Measurements from ENCODE around the gene ITPA. TPM values are rescaled to one million over a fixed set of nuclear protein-coding genes. Genes with fewer than 3 reads are reported as not detected.
A peak's percentile ranks its signal among the peaks of the same experiment; 100 is the strongest.

Gene ITPA
- total RNA-seq, 1 experiment from 2014 or later = 103 TPM

DNA sequence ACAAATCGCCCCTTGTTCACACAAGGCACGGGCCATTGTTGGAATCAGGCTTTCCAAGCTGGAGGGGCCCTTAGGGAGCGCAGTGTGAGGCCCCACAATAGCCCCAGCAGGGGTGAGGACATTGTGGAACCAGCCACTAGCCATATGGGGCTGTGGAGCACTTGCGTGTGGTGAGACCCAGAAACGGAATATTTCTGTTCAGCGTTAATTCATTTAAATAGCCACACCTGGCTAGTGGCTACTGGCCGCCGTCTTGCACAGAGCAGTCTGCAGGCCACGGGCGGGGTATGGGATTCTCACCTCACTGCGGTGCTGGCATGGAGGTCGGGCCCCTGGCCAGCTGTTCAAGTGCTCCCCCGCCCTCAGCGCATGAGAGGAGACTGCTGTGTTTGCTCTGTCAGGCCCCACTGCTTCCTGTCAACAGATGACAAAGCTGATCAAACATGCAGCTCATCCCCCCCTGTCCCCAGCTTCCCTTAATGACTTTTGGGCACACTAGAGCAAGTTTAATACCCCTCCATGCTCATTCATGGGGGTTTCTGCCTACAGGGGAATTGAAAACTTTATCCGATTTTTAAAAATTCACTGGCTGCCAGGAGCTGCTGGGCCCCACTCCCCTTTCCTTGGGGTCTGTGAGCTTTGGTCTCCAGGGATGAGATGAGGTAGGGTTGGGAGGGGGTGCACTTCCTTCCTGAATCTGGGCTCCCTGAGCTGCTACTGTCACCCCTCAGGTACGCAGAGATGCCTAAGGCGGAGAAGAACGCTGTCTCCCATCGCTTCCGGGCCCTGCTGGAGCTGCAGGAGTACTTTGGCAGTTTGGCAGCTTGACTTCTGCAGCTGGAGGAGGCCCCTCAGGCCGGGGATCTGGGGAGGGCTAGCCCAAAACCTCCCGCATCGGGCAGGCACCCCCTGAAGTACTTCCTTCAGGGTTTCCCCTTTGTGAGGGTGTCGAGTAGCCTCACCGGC, 13.6 kb downstream of the ITPA start:
- in situ Hi-C loops (cut with HindIII; ENCODE audit: low pct_unique_long_range_greater_than_20kb, low sequenced_read_pairs) = no loop called here
- peak; percentile 85 for DNase-seq (ENCODE audit: low read depth)

DNA sequence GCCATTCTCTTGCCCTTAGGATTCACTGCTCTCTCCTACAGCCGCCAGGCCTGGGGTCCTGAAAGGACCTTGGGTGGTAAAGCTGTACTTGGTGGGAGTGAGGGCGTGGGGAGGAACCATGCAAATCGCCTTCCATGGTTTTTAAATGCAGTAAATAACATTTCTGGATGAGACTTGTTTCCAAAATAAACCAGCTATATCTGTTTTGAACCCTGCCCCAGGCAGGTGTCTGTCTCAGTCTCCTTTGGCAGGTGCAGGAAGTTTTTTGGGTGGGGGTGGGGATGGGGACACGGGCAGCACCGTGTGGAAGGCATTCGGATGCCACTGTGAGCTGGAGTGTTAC, 14.3 kb downstream of the ITPA start:
- no peak for DNase-seq (ENCODE audit: low read depth)
- in situ Hi-C loops (cut with HindIII; ENCODE audit: low pct_unique_long_range_greater_than_20kb, low sequenced_read_pairs) = no loop called here

DNA sequence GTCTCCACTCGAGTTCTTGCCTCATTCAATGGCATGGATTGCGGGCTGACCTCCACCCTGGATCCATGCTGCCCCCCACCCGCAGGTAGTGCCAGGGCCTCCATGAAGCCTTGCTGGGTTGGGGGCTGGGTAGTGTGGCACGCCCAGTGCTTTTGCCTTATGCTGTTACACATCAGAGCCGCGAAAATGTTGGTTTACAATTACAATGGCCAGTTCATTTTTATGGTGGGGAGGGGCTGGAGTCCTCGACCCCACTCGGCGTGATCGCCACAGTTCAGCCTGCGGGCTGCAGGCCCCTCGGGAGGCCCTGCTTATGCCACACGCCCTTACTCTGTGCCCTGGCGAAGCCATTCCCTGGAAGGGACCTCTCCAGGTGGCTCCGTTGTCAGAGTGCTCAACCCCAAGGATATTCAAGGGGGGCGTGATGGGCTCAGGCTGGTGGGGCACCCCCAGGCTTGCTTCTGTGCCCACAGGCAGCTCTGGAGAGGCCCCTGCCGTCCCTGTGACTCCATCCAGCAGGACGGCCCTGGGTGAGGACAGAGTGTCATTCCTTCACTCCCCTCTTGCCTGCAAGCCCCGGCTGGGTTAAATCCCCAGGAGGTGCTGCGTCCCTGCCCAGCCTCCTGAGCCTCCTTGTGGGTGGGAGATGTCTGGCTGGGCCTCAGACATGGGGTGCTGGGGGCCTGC, 14.8 kb downstream of the ITPA start:
- no peak for DNase-seq (ENCODE audit: low read depth)
- in situ Hi-C loops (cut with HindIII; ENCODE audit: low pct_unique_long_range_greater_than_20kb, low sequenced_read_pairs) = no loop called here

DNA sequence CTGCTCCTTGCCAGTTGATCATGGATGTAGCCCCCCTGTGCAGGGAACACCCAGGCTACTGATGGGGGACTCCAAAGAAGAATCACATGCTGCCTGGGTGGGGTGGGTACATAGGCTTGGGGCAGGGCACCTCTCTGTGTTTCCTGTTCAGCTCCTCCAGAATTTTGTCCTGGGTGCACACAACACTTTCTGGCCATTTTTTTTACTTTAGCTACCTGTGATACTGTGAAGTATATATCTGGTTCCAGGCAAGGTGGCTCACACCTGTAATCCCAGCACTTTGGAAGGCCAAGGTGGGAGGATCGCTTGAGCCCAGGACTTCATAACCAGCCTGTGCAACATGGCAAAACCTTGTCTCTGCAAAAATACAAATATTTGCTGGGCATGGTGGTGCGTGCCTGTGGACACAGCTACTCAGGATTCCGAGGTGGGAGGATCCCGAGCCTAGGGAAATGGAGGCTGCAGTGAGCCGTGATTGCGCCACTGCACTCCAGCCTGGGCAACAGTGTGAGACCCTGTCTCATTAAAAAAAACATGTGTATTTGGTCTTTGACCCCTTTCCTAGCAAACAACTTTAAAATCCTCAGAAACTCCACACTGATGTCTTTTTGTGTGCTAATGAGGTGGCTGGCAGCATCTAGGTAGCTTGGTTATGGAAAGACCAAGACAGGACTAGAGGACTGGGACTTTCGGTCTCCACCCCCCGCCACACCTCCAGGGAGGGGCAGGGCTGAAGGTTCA, 15.6 kb downstream of the ITPA start:
- in situ Hi-C loops (cut with HindIII; ENCODE audit: low pct_unique_long_range_greater_than_20kb, low sequenced_read_pairs) = no loop called here
- peak; percentile 53 for DNase-seq (ENCODE audit: low read depth)

DNA sequence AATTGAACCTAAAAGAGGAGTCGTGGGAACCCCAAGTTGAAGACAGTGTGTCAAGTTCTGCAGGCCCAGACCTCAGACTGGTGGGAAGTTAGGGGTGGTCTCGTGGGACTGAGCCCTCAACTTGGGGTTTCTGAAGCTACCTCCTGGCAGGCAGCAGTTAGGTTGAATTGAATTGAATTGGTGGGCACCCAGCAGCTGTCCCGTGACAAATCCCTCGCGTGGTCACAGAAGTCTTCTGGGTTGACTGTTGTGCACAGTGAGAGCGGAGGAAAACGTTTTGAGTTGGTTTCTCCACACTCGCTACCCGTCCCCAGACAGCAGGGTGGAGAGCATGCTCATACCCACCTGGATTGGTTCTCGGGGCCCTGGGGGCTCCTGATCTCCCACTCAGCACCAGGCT, 16.8 kb downstream of the ITPA start:
- in situ Hi-C loops (cut with HindIII; ENCODE audit: low pct_unique_long_range_greater_than_20kb, low sequenced_read_pairs) = no loop called here
- no peak for DNase-seq (ENCODE audit: low read depth)

DNA sequence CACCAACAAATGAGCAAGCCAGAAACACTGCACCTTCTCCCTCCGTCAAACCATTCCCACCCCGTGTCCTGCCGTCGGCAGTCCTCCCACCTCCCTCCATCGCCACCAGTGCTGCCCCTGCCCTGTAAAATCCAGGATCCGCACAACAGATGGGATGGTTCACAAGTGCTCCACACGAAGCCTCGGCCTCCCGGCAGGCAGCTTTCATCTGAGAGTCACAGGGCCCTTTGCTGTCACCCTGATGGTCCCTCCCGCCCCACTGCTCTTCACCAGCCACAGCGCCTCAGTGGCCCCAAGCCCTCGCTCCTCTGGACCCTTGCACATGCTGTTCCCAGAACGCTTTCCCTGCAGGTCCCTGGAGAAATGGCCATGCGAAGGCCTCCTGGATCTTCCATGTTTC, 17.6 kb downstream of the ITPA start:
- DNase-seq (ENCODE audit: low read depth) = no peak
- in situ Hi-C loops (cut with HindIII; ENCODE audit: low pct_unique_long_range_greater_than_20kb, low sequenced_read_pairs) = no loop called here

DNA sequence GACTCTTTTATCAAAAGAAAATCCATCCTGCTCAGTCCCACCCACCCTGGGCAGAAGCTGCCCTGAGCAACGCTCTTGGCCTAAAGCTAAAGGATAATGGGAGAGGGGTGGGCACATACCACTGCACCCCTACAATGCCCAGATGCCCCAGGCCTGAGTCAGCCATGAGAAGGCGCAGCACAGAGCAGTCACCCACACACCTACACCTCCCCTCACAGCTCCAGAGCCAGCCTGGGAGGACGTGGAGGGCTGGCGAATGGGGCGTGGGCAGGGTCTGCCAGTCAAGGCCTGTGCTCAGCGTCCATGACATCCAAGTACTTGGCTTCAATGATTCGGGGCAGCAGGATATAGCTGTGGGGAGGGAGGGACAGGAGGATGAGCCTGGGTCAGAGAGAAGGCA, 18.2 kb downstream of the ITPA start:
- DNase-seq (ENCODE audit: low read depth) = no peak
- in situ Hi-C loops (cut with HindIII; ENCODE audit: low pct_unique_long_range_greater_than_20kb, low sequenced_read_pairs) = no loop called here

DNA sequence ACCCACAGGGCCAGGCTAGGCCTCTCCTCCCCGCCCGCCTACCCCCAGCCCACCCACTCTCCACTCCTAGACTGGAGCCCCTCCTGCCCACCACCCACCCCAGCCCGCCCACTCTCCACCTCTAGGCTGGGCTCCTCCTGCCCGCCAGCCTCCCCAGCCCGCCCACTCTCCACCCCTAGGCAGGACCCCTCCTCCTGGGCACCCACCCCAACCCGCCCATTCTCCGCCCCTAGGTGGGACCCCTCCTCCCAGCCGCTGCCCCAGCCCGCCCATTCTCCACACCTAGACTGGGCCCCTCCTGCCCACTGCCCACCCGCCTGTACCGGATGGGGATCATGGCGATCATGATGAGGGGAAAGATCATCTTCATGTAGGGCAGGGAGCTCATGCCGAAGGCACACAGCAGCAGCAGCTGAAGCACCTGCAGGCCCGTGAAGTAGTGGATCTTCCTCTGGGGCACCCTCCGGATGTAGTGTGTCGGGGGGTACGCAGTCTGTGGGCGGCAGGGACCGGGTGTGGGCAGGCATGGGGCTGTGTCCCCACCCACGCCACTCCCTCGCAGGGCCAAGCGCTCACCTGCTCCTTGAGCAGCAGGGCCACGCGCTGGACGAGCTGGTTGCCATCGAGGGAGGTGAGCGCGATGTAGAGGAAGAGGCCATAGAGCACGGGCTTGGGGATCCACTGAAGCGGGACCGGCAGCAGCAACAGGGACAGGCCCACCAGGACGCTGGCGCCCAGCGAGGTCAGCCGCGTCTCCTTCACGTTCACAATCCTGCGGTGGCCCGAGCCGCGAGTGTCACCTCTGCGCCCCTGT, 18.8 kb downstream of the ITPA start:
- no peak for DNase-seq (ENCODE audit: low read depth)
- in situ Hi-C loops (cut with HindIII; ENCODE audit: low pct_unique_long_range_greater_than_20kb, low sequenced_read_pairs) = no loop called here

DNA sequence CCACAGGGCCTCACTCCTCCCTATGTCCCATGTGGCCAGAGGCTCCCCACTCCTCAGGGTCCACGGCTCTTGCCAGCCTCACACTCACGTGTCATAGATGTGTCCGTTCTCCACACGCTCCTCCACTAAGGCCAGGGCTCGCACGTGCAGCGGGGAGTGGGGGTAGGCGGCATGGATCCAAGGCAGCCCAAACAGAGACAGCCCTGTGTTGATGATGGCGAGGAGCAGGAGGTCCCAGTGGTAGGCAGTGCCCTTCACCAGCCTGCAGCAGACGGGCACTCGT, 19.4 kb downstream of the ITPA start:
- no peak for DNase-seq (ENCODE audit: low read depth)
- in situ Hi-C loops (cut with HindIII; ENCODE audit: low pct_unique_long_range_greater_than_20kb, low sequenced_read_pairs) = no loop called here

DNA sequence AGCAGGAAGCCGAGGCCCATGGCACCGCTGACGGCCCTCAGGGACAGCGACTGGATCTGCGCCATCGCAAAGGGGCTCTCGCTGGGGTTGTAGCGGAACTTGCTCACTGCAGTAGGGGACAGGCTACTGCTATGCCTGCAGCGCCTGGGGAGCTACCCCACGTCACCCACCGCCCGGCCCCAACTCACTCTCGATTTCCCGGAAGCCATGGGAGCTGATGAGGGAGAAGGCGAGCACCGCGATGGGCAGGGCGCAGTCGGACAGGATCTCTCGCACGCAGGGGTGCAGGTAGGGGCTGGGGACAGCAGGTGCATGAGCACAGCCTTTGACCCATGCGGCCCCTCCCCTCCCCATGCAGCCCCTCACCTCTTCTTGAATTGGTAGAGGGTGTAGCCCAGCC, 19.9 kb downstream of the ITPA start:
- in situ Hi-C loops (cut with HindIII; ENCODE audit: low pct_unique_long_range_greater_than_20kb, low sequenced_read_pairs) = no loop called here
- DNase-seq (ENCODE audit: low read depth) = no peak

DNA sequence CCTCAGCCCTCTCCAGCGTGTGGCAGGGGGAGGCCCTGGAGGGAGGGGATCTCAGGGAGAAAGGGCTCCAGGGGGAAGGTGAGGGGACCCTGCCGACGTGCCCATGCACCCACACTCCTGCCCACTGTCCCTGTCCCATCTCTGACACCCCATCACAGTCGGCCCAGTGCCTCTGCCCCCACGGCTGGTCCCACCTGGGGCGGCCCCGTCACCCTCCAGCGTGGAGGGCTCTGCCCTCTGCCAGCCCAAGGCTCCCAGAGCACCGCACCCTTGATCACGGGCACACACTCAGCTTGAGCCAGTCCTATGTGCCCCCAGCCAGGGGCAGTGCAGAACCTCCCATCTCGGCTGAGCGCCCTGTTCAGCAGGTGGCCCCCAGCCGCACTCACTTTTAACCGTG, 20.5 kb downstream of the ITPA start:
- in situ Hi-C loops (cut with HindIII; ENCODE audit: low pct_unique_long_range_greater_than_20kb, low sequenced_read_pairs) = no loop called here
- no peak for DNase-seq (ENCODE audit: low read depth)

DNA sequence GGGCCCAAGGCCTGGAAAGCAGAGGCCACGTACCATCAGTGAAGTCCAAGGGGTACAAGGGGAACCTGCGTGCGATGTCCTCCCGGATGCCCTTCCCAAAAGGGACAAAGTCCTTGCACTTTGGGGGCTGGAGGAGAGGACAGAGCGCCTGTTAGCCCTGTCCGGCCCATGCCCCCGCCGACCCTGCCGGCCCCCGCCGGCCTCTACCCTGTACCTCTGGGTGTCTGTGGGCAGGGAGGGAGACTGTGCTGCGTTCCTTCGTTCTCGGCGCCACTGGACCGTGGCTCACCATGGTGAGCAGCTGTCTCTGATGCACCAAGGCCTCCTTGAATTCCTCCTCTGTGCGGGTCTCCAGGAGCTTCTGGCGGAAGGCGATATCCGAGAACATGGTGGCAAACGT, 21.8 kb downstream of the ITPA start:
- in situ Hi-C loops (cut with HindIII; ENCODE audit: low pct_unique_long_range_greater_than_20kb, low sequenced_read_pairs) = no loop called here
- no peak for DNase-seq (ENCODE audit: low read depth)

DNA sequence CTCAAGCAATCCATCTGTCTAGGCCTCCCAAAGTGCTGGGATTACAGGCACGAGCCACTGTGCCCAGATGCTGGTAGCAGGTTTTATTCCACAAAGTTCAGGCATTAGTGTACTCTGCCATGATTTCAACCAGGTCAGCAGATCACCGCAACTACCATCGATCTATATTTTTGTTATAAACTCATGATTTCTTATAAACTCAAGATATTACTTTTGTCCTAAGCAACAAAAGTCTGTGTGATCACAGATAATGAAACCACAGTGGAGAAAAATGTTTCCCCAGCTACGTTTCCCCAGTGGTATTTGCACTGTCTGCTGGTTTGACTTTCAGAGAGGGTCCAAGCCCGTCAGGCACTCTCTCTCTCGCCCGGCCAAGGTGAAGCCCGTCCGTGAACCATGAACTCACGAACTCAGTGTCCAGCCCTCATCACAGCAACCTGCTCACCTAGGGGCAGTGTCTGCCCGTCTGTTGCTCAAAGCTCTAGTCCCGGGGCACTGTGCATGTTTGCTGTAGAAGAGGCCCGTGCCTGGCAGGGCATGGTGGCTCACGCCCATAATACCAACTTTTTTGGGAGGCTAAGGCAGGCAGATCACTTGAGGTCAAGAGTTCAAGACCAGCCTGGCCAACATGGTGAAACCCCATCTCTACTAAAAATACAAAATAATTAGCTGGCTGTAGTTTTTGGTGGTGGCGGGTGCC, 22.7 kb downstream of the ITPA start:
- DNase-seq (ENCODE audit: low read depth) = no peak
- in situ Hi-C loops (cut with HindIII; ENCODE audit: low pct_unique_long_range_greater_than_20kb, low sequenced_read_pairs) = no loop called here

DNA sequence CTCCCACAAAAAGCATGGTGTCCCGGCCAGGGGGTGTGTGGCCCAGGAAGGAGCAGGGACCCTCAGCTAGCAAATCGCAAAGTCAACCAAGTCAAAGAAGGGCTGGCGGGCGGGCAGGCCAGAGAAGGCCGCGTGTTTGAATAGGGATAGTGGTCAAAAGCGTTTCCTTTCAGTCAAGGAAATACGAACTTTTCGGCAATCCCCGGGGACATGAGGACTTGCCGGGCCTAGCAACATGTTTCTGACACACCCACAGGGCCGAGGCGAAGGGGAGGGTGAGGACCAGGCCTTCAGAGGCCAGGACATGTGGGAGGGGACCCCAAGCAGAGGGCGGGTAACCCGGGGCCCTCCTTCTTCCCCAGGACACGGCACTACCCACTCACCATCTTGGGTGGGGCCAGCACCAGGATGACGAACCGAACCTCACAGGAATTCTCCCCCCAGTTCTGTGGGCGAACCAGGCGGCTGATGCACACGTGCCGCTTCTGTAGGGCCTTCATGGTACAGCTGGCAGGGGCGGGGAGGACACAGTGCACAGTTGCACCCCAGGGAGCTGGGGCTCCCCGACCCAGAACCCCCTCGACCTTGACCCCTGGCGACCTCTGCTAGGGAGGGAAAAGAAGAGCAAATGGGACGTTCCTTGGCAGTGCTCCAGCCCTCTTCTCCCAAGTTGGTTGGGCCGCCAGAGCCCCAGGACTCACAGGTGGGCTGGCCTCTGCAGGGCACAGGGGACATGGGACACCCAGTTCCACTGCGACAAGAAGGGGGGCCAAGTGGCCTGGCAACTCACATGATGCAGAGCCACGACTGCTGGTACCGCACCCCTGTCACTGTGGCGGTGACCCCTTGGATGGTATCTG, 24.1 kb downstream of the ITPA start:
- in situ Hi-C loops (cut with HindIII; ENCODE audit: low pct_unique_long_range_greater_than_20kb, low sequenced_read_pairs) = no loop called here
- DNase-seq (ENCODE audit: low read depth) = no peak

DNA sequence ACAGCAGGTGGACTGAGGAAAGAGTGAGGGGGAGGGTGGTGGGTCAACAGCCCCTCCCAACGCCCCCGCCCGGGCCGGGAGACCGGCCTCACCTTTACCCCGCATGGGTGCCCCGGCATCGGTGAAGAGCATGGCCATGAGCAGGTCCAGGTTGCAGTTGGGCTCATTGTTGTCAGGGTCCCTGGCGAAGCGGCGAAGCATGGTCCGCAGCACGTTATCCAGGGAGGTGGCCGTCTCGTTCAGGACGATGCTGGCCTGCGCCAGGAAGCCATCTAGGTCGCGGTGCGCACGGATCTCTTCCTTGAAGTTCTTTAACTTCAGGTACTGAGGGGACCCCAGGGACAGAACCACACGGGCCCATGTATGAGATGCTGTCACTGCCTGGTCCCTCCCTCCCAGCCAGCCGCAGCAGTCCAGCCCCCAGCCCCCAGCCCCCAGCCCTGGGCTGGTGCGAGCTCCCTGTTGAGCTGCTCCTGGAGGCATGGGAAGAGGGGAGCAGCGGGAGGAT, 24.7 kb downstream of the ITPA start:
- in situ Hi-C loops (cut with HindIII; ENCODE audit: low pct_unique_long_range_greater_than_20kb, low sequenced_read_pairs) = no loop called here
- no peak for DNase-seq (ENCODE audit: low read depth)

DNA sequence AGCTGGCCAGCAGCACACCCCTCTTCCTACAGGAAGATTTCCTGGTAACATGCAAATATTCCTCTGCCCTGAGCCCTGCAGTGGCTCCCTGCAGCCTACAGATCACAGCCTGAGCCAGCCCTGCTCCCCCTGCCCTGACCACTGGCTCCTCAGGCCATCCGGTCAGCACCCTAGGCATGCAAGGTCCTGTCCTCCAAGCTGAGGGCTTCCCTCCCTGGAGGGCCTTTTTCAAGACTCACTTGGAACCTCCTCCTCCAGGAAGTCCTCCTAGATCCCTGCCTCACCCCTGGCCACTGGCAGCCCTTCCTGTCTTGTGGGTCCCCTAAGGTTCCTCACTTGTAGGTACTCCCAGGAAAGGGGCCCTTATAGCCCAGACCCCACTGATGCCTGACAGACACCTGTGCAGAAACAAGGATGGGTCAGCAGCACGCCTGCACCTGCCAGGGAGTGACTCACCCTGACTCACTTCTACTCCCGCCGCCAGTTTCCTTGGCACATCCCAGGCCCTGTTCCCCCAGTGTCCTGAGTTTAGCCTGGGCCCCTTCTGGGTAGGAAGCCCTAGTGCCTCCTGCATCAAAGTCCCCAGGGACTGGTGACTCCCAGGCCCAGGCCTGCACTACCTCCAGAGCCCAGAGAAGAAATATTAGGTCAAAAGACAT, 26.5 kb downstream of the ITPA start:
- DNase-seq (ENCODE audit: low read depth) = no peak

More for the DNA sequence above, 26.5 kb downstream of the ITPA start:
- in situ Hi-C loops (cut with HindIII; ENCODE audit: low pct_unique_long_range_greater_than_20kb, low sequenced_read_pairs) = no loop called here
